GM19043 (cell line): ENCODE measurements around the gene ABCA7.
"Not testable (repeated sequence)": the region's sequence is repeated elsewhere in the genome, so short reads cannot be mapped to it uniquely, and the experiment has no call there.

Experiments used
- ATAC-seq: cut with Tn5 transposase; IDR thresholded peaks from one replicate; pipeline ENCODE4 v1.9.1; 2021; ENCODE audit warnings: low read depth; ENCODE audit not compliant: unreplicated experiment

ABCA7 gene

GRCh38 chr19:1114728-1115127, 74.8 kb downstream of the ABCA7 start:
- not testable (repeated sequence) for ATAC-seq
